Cardiac muscle cell (in vitro differentiated cells and primary cell): ENCODE results near the gene MSTN. TPM values are rescaled to one million over a fixed set of nuclear protein-coding genes. Genes with fewer than 3 reads are reported as not detected.

Source experiments
- DNase-seq, 2 donors: peaks; one replicate each; pipeline versions ENCODE4 v3.0.0 to v3.0.0-alpha.2; 2010 to 2017; ENCODE audit warnings: low read depth in 1 of 2, low spot score in 1 of 2
- H3K27ac ChIP-seq: fragments of 200-600 bp; sonication (generic); 2 replicates; pipeline ENCODE4 v1.5.1; 2016
- H3K27me3 ChIP-seq: fragments of 200-600 bp; sonication (generic); 2 replicates; pipeline ENCODE4 v1.6.0; 2016; ENCODE audit warnings: control low read depth
- H3K36me3 ChIP-seq: fragments of 200-600 bp; sonication (generic); 2 replicates; pipeline ENCODE4 v1.5.1; 2016; ENCODE audit warnings: control low read depth
- H3K4me1 ChIP-seq: fragments of 200-600 bp; sonication (generic); 2 replicates; pipeline ENCODE4 v1.8.1; 2017; ENCODE audit warnings: low read depth, mild to moderate bottlenecking, mixed run types
- H3K4me3 ChIP-seq: fragments of 200-600 bp; sonication (generic); 2 replicates; pipeline ENCODE4 v1.5.1; 2016; ENCODE audit warnings: mild to moderate bottlenecking
- H3K9me3 ChIP-seq: fragments of 200-600 bp; sonication (generic); 2 replicates; pipeline ENCODE4 v1.5.1; 2017; ENCODE audit warnings: low read depth, mild to moderate bottlenecking, control low read depth
- CTCF ChIP-seq: IDR thresholded peaks from 2 replicates; pipeline ENCODE4 v1.5.1; 2012; ENCODE audit warnings: low read depth, mild to moderate bottlenecking, low read length
- polyA plus RNA-seq: library from polyadenylated mRNA; unstranded; fragments of >200 nt; fragmentation: Nextera tagmentation; extraction: Ambion mirVana; gene quantifications from 2 replicates; pipeline ENCODE4 v1.2.1, GENCODE V29; 2016
- total RNA-seq: library from RNA; depleted of rRNA; stranded (reverse); fragments of >200 nt; gene quantifications from 2 replicates; pipeline ENCODE4 v1.2.3, GENCODE V29; 2016

Gene MSTN
- total and polyA plus RNA-seq, 2 experiments from 2014 or later: 0.27 TPM; not detected in 1

- TF ChIP-seq CTCF: no peak
- no peaks in the 10 kb centered on the region for H3K27me3 ChIP-seq
These were observed 19.6 kb upstream of the MSTN start for GRCh38 chr2:190082118-190082517.

GRCh38 chr2:190080527-190081049 lies 18.1 kb upstream of the MSTN start:
- H3K27me3 ChIP-seq: no peaks in the 10 kb centered on the region
- no peak for TF ChIP-seq CTCF
- no peaks in the 10 kb centered on the region for H3K4me1 ChIP-seq
- H3K36me3 ChIP-seq: no peaks in the 10 kb centered on the region
- DNase-seq: no peak
- H3K27ac ChIP-seq: no peak overlapping the region
- no peak overlapping the region for H3K4me3 ChIP-seq
- H3K9me3 ChIP-seq: no peaks in the 10 kb centered on the region

More at GRCh38 chr2:190082118-190082517, 19.6 kb upstream of the MSTN start:
- H3K36me3 ChIP-seq: no peaks in the 10 kb centered on the region
- DNase-seq: no peak
- H3K4me3 ChIP-seq: no peak overlapping the region
- no peaks in the 10 kb centered on the region for H3K9me3 ChIP-seq
- H3K27ac ChIP-seq: no peak overlapping the region
- no peaks in the 10 kb centered on the region for H3K4me1 ChIP-seq

GRCh38 chr2:190079160-190079559 lies 16.6 kb upstream of the MSTN start:
- H3K27ac ChIP-seq: no peak overlapping the region
- no peak for TF ChIP-seq CTCF
- no peaks in the 10 kb centered on the region for H3K4me1 ChIP-seq
- no peaks in the 10 kb centered on the region for H3K9me3 ChIP-seq
- H3K27me3 ChIP-seq: no peaks in the 10 kb centered on the region
- no peak overlapping the region for H3K4me3 ChIP-seq
- H3K36me3 ChIP-seq: no peaks in the 10 kb centered on the region
- DNase-seq: no peak

- Histone ChIP-seq H3K36me3 (no peaks in the 10 kb centered on the region), H3K9me3 (no peaks in the 10 kb centered on the region), H3K4me3 (no peak overlapping the region), H3K4me1 (no peaks in the 10 kb centered on the region), H3K27ac (no peak overlapping the region), H3K27me3 (no peaks in the 10 kb centered on the region)
- TF ChIP-seq CTCF: no peak
- no peak for DNase-seq
These were observed 13.1 kb upstream of the MSTN start for GRCh38 chr2:190075623-190076022.

- Histone ChIP-seq H3K27ac (no peak overlapping the region), H3K36me3 (no peaks in the 10 kb centered on the region), H3K4me1 (no peaks in the 10 kb centered on the region), H3K4me3 (no peak overlapping the region), H3K27me3 (no peaks in the 10 kb centered on the region), H3K9me3 (no peaks in the 10 kb centered on the region)
- peak; percentile 61 for TF ChIP-seq CTCF
- peak; percentile 74 to 80 for DNase-seq
These were observed 7.6 kb upstream of the MSTN start for GRCh38 chr2:190069936-190070696.
